IPS-15b (cell line): Measurements from ENCODE around the gene GHSR.

ENCODE experiments used
- H3K27me3 ChIP-seq: one replicate; pipeline ENCODE4 v1.6.1; 2013; ENCODE audit warnings: low read length; ENCODE audit not compliant: control insufficient read depth, insufficient read depth
- H3K36me3 ChIP-seq: one replicate; pipeline ENCODE4 v1.6.1; 2013; ENCODE audit warnings: low read length; ENCODE audit not compliant: control insufficient read depth, insufficient read depth
- H3K4me1 ChIP-seq: one replicate; pipeline ENCODE4 v1.6.1; 2013; ENCODE audit warnings: mild to moderate bottlenecking, low read length; ENCODE audit not compliant: control insufficient read depth, insufficient read depth
- H3K4me3 ChIP-seq: one replicate; pipeline ENCODE4 v1.5.1; 2013; ENCODE audit warnings: low read depth, low read length
- H3K9ac ChIP-seq: one replicate; pipeline ENCODE4 v1.6.1; 2013; ENCODE audit warnings: low read depth, mild to moderate bottlenecking, low read length
- H3K9me3 ChIP-seq: one replicate; pipeline ENCODE4 v1.6.1; 2013; ENCODE audit warnings: mild to moderate bottlenecking, low read length; ENCODE audit not compliant: control insufficient read depth, insufficient read depth

Gene GHSR

DNA sequence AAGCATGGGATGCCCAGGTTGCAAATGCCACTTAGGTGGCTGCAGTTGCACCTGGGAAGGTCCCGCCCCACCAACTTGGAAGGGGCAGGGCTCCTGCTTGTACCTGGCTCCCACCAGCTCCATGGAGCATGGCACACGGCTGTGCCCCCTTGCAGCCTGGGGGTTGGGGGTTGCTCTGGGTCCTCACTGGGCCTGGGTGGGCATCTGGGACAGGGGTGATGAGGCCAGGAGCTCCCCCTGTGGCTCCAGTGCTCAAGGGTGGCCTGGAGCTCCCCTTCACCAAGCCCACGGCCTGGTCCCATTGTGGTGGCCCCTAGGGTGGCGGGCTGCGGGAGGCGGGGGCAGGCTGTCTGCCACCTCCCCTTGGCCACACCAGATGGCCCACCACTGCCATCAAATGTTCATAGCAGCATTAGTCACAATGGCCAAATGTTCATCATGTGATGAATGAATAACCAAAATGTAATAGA is 36.7 kb downstream of the GHSR start:
- Histone ChIP-seq H3K4me1 (no peaks in the 10 kb centered on the region), H3K4me3 (no peak overlapping the region), H3K9me3 (no peaks in the 10 kb centered on the region)

DNA sequence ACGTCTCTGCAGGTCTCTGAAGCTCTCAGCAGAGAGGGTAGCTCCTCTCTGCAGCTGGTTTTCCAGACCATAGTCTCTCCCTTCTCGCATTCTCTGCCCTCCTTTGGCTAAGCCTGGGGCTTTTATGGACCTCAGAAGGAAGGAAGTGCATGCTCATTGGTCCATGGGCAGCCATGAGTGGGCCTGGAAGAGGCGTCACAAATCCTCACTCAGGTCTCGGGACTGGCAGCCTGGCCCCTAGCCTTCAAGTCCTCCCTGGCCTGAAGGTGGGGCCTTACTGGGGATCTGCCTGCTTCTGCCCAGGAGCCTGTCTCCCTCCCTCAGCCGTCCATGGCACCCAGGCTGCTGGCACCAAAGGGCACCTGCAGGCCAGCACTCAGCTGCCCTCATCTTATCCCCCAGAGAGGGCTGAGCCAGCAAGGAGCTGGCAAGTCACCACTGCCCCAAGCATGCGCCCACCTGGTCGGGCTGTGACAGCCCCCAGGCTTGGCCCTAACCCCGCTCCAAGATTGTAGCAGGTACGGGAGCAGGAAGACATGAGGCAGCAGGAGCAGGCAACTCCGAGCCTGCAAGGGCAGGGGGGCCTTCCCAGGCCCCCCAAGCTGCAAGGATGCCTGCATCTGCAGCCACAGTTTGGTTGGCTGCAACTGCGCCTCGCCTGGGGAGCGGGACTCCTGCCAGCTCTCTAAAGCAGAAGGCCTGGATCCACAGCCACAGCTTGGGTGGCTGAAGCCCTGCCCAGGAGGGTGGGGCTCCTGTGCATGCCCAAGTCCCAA is 37.4 kb downstream of the GHSR start:
- no peak overlapping the region for H3K4me3 ChIP-seq
- H3K9ac ChIP-seq: no peak overlapping the region
- H3K4me1 ChIP-seq: no peaks in the 10 kb centered on the region
- H3K27me3 ChIP-seq: no peaks in the 10 kb centered on the region
- no peaks in the 10 kb centered on the region for H3K9me3 ChIP-seq
- no peaks in the 10 kb centered on the region for H3K36me3 ChIP-seq

More for the DNA sequence above, 36.7 kb downstream of the GHSR start:
- Histone ChIP-seq H3K36me3 (no peaks in the 10 kb centered on the region), H3K9ac (no peak overlapping the region), H3K27me3 (no peaks in the 10 kb centered on the region)

DNA sequence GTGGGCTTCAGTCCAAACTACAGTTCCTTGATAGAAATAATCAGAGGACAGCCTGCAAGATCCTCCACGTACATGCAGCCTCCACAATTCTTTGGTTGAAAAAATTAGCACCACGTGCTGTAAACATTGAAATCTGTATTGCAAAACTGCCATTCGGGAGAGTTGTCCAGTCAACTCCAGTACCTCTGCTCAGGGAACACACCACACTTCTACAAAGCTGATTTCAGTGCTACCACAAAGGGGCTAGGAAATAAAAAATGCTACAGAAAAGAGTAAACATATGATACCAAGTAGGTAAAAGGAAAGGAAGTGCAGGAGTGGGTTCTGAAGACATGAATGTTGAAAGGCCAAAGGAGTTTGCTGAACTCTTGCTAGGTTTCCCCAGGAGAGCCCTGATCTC is 40.4 kb downstream of the GHSR start:
- H3K9ac ChIP-seq: no peak overlapping the region
- H3K36me3 ChIP-seq: no peaks in the 10 kb centered on the region
- H3K4me3 ChIP-seq: no peak overlapping the region
- H3K9me3 ChIP-seq: no peaks in the 10 kb centered on the region
- no peaks in the 10 kb centered on the region for H3K4me1 ChIP-seq
- H3K27me3 ChIP-seq: no peaks in the 10 kb centered on the region

DNA sequence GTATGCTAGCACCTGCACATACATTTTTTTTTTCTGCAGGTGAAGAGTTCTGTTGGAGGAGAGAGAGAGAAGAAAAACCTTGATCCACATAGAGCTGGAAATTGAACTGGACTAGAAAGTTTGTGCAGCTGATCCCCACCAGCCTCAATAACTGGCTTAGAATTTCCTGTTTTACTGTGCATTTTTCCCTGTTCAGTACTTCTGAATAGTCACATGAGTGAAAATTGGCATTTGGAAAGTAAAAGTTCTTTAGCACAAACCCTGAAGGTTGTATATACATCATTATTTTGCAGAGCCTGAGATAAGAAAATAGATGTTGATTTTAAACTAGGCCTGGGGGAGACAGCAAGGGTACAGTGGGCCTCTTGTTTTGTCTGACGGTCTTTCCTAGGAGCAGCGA is 42.3 kb downstream of the GHSR start:
- Histone ChIP-seq H3K27me3 (no peaks in the 10 kb centered on the region), H3K4me1 (no peaks in the 10 kb centered on the region), H3K9ac (no peak overlapping the region), H3K9me3 (no peaks in the 10 kb centered on the region), H3K36me3 (no peaks in the 10 kb centered on the region), H3K4me3 (no peak overlapping the region)

DNA sequence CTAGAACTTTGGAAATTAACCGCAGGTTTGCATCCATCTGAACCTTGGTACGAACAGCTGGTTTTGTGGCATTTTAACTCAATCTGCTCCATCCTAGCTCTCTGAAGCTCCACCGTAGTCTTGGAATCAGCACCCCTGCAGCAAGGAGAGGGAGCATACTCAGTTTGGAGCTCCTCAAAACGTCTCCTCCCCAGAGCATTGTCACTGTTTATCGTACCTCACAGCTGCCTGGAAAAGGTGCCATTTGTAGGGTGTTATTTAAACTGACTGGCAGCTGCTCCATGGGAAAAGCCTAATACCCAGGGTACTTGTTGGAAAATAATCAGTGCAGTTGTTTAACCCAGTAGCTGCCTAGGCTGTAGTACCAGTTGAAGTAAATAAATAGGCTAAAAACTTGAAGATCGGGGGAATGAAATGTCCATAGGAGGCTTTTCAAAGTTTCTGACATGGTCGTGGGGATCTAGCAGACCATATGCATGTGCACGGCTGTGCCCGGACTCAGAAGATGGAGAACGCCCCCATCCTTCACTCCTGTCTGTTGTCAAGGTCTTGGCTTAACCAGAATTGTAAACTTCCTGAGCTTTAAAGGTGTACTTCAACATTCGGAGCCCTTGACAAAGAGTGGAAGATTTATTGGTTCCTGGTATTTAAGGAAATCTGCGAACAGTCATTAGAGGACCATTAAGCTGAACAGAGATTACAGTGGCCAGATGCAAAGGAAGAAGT is 43.9 kb downstream of the GHSR start:
- Histone ChIP-seq H3K4me1 (no peaks in the 10 kb centered on the region), H3K27me3 (no peaks in the 10 kb centered on the region), H3K9me3 (no peaks in the 10 kb centered on the region), H3K4me3 (no peak overlapping the region), H3K36me3 (no peaks in the 10 kb centered on the region), H3K9ac (no peak overlapping the region)

DNA sequence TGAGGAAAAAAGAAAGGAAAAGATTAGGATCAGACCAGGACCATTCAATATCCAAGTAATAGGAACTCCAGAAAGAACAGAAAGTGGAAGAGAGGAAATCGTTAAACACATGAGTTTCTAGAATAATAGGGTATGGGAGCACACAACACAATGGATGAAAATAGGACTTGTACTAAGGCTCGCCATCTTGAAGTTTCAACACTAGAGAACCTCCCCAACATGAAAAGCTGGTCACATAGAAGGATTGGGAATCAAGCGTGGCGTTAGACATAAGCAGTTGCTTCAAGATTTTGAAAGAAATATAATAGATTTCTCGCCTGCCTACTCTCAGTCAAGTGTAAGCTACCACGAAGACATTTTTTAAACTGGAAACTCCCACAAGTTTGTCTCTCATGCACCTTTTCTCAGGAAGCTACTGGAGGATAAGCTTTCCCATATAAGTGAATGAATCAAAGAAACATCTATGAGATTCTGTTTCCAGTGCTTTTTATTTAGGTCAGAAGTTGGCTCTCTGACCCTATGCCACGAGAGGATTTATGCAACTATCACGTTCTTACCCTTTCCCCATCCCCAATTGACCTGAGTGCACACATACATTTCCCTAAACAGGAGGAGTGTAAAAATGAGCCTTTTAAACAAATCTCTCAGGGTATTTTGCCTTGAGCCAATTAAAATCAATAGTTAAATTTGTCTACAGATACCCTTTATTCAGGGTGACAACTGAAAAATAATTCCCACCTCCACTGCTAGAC is 45.2 kb downstream of the GHSR start:
- Histone ChIP-seq H3K4me1 (no peaks in the 10 kb centered on the region), H3K27me3 (no peaks in the 10 kb centered on the region), H3K9ac (no peak overlapping the region), H3K9me3 (no peaks in the 10 kb centered on the region), H3K4me3 (no peak overlapping the region), H3K36me3 (no peaks in the 10 kb centered on the region)

DNA sequence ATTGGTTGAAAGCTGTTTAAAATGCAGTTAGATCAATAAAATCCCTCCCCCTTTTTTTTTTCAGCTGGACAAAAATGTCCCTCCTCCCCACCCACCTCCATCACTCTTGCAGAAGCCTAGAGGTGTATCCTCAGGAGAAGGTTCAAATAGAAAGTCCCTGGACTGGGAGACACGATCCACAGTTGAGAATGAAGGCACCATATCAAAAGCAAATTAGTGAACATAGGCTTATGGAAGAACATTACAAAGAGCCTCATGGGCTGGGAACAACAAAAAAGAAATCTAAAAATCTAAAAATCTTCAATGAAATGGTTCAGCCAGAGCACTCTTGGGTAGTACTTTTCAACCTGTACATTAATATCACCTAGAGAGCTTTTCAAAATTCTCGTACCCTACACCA is 46.2 kb downstream of the GHSR start:
- H3K9ac ChIP-seq: no peak overlapping the region
- H3K4me1 ChIP-seq: no peaks in the 10 kb centered on the region
- no peaks in the 10 kb centered on the region for H3K9me3 ChIP-seq
- H3K27me3 ChIP-seq: no peaks in the 10 kb centered on the region
- H3K4me3 ChIP-seq: no peak overlapping the region
- H3K36me3 ChIP-seq: no peaks in the 10 kb centered on the region

DNA sequence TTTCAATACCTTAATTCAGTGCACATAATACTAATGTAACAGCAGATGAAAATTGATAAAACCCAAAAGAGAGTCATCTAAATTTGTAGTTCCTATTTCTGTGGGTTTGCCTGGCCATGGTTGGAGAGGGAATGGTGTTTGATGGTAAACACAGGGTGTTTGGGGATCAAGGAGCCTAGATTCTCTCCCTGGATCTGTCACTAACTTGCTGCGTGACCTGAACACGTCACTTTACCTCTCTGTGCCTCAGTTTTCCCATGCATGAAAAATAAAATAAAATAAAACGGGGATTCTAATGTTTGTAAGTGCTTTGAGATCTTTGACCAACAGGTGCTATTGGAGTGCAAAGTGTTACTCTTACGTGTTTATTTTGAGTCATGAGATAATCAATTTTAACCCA is 49.8 kb downstream of the GHSR start:
- no peak overlapping the region for H3K4me3 ChIP-seq
- H3K36me3 ChIP-seq: no peaks in the 10 kb centered on the region
- no peaks in the 10 kb centered on the region for H3K27me3 ChIP-seq
- H3K4me1 ChIP-seq: no peaks in the 10 kb centered on the region
- no peak overlapping the region for H3K9ac ChIP-seq
- no peaks in the 10 kb centered on the region for H3K9me3 ChIP-seq

DNA sequence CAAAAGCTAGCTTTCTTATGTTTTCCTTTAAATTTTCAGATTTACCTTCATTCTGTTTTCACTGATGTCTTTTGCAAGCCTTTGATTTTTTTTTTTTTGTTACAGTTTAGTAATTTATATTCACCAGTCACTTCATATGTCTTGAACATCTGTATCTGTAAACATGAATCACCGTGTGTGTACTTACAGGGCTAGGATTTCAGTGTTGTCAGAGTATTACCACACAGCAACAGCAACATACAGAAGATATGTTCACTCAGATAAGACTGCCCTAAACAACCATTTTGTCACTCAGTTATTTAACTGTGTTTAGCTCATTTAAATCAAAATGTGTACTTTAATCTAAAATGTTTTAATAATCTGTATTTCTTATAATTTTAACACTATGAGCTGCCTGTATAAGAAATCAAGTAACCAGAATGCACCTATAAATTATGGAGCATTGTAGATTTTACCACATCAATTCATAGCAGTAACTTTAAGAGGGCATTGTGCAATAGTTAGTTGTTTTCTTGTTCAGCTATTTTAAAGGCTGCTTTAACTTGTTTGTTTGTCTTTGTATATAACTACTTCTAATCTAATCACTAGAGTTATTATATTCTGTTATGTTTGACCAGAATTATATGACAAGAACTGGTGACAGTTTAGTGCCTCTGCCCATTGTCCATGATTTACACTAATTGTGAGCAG is 50.4 kb downstream of the GHSR start:
- Histone ChIP-seq H3K4me3 (no peak overlapping the region), H3K9me3 (no peaks in the 10 kb centered on the region), H3K27me3 (no peaks in the 10 kb centered on the region), H3K36me3 (no peaks in the 10 kb centered on the region), H3K9ac (no peak overlapping the region), H3K4me1 (no peaks in the 10 kb centered on the region)

DNA sequence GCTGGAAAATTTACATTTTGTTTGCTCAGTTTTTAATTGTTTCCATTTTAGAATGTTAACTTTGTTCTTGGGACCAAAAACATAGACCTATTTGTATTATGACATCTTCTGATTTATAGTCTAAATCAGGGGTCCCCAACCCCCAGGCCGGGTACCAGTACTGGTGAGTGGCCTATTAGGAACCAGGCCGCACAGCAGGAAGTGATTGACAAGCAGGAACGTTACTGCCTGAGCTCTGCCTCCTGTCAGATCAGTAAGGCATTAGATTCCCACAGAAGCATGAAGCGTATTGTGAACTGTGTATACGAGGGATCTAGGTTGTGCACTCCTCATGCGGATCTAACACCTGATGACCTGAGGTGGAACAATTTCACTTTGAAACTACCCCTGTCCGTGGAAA is 51.9 kb downstream of the GHSR start:
- H3K4me3 ChIP-seq: no peak overlapping the region
- H3K27me3 ChIP-seq: no peaks in the 10 kb centered on the region
- no peak overlapping the region for H3K9ac ChIP-seq
- no peaks in the 10 kb centered on the region for H3K9me3 ChIP-seq
- H3K4me1 ChIP-seq: no peaks in the 10 kb centered on the region
- no peaks in the 10 kb centered on the region for H3K36me3 ChIP-seq

DNA sequence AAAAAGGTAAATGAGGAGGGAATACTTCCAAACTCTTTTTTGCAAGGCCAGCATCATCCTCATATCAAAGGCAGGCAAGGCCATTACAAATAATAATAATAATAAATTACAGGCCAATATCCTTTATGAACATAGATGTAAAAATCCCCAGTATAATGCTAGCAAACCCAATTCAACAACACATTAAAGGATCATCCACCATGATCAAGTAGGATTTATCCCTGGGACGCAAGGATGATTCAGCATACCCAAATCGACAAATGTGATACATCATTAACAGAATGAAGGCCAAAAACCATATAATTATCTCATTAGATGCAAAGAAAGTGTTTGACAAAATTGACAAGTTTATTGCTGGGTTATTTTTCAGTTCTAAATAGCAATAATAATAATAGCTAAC is 53.6 kb downstream of the GHSR start:
- no peaks in the 10 kb centered on the region for H3K27me3 ChIP-seq
- no peaks in the 10 kb centered on the region for H3K9me3 ChIP-seq
- H3K4me1 ChIP-seq: no peaks in the 10 kb centered on the region
- no peak overlapping the region for H3K9ac ChIP-seq
- no peaks in the 10 kb centered on the region for H3K36me3 ChIP-seq
- no peak overlapping the region for H3K4me3 ChIP-seq
